Erythroblast (primary cell): ENCODE measurements around the gene MBNL2.

ENCODE experiments used
- GATA1 ChIP-seq: IDR thresholded peaks from 2 replicates; pipeline ENCODE4 v1.6.1; 2011; ENCODE audit warnings: low read depth, mild to moderate bottlenecking, control low read depth, low read length, moderate library complexity
- POLR2A ChIP-seq: IDR thresholded peaks from 2 replicates; pipeline ENCODE4 v1.6.1; 2011; ENCODE audit warnings: mild to moderate bottlenecking, low read length

GRCh38 chr13:97269603-97270002 lies 47.5 kb downstream of the MBNL2 start:
- TF ChIP-seq POLR2A (no peak), GATA1 (no peak)
